NCI-H446 treated with DMSO at 0.1 percent for 48 hours (cell line): ENCODE measurements around the gene HES5.

ENCODE experiments used
- DNase-seq: peaks from one replicate; lab custom pipeline; 2025; lab: John Stamatoyannopoulos, UW

Gene HES5

DNA sequence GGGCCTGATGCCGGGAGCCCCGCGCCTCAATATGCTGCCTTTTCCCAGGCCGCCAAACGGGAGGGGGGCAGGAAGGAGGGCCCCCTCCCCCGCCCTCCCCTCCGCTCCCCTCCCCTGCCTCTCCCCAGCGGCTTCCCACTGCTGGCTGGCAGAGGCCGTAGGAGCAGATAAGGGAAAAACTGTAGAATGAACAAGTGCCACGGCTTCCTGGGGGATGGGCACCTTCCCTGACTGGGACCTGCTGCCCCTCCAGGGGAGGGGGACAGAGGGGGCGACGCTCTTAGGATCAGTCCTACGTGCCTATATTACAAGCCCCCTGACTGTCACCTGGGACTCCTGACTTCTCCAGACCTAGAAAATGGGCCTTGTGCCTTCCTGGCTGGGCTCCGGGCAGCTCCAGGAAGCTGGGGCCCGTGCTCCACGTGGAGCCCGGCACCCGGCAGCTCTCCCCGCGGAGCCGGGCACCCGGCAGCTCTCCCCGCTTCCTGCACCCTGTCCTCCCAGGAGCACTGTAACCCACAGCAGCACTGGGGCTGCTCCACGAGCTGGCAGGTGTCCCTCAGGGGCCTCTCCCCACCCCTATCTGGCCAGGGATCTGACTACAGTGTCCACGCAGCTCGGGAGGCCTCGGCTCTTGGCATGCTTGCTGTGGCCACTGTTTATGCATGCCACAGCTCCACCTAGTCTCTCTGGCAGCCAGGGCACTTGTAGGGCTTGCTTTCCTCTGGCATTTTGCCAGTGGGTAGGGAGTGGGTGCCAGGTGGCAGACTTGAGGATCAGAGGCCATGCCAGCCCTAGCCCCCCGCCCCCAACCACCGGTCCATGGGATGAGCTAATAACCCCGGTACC, 674 bp upstream of the HES5 start:
- peak; percentile 17 for DNase-seq

DNA sequence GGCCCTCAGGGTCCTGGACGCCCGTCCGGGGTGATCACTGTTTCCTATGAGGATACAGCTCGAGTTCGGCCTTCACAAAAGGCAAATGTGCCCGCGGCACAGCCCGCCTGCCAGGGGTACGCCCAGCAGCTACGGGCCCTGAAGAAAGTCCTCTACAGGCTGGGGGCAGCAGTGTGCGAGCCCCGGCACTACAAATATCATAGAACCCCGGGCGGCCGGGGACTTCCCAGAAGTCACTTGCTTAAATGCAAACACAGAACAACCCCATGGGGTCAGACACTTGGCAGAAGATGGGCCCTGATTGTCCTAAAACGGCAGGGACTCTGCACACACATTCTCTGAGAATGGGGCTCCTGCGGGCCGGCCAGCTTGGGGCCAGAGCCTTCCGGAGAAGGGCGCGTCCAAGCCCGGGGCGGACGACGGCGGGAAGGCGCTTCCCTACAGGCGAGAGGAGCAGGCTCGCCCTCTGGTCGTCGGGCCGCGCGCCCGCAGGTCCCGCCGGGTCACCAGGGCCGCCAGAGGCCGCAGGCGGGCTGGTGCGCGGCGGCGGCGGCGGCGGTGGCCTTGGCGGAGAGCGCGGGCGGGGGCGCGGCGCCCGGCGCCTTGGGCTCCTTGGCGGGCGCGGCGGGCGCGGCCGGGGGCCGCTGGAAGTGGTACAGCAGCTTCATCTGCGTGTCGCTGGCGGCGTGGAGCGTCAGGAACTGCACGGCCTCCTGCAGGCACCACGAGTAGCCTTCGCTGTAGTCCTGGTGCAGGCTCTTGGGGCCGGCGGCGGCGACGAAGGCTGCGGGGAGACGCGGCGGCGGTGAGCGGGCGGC, 888 bp downstream of the HES5 start:
- DNase-seq, result no peak

DNA sequence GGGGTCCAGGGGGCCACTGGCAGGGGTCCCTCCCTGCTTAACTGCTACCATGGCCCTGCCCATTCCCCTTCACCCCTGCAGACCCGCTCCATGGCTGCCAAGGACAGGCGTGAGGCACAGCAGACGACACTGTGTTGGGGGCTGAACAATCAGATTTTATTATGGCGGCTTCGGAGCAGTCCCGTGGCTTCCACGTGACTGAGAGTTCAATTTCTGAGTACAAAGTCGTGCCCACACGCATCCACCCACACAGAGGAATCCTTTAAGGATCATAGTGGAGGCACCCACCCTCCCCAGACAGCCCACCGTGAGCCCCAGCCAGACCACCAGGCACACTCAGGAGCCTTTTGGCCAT, 1.5 kb downstream of the HES5 start:
- DNase-seq, result no peak

DNA sequence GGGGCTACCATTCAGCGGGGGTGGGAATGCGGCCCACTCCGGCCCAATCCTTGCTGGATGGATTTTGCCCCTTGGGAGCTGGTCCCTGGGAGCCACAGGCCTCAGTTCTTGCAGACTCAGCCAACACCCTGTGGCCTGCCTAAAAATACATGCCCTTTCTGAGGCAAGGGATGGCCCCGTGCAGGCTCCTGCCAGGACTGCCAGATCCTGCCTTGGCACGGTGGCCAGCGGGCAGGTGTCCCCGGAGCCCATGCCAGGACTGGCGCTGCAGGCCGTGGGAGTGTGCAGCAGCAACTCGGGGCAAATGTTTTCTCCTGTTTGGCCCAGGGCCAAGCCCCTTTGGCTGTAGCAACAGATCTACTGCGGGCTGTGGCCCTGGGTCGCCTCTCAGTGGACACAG, 2.0 kb downstream of the HES5 start:
- DNase-seq, result peak; percentile 24

DNA sequence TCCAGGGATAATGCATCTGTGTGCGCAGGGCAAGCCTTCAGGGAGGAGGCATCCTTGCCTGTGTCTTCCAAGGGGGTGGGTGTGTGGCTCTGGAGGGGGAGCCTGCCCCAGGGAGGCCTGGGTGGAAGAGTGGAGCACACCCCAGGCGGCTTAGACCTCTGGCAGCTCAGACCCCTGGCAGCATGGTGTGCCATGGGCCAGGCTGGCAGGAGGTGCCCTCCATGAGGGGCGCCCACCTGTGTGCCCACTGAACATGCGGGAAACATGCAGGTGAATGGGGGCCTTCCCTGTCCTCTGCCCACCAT, 2.6 kb downstream of the HES5 start:
- DNase-seq, result no peak

DNA sequence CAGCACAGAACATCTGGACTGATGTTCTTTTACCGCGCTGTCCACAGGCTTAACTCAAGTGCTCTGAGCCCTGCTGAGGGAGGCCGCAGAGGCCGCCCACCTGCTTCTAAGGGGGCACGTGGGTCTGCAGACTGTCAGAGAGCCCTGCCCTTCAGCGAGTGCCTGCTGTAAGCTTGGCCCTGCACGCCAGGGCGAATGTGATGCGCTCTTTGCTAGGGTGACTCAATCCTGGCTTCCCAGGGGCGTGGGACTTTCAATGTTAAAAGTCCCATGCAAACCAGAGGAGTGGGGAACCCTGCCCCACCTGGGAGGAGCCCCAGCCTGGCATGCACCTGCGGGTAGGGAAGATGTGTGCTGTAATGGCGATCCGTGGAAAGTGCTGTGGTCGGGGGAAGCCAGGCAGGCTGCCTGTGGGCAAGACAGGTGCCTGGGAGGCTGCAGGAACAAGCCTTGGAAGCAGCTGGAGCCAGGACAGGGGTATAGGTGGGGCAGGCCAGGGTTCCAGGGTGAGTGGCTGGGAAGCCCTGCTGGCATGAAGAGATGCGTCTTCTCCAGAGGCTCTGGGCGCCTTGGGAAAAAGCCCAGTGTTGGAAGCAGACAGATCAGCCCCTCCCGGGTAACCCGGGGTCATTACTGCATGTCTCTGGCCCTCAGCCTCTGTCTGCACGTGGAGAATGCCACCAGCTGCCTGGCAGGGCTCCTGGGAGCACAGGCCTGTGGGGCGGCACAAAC, 3.1 kb downstream of the HES5 start:
- peak; percentile 14 for DNase-seq

DNA sequence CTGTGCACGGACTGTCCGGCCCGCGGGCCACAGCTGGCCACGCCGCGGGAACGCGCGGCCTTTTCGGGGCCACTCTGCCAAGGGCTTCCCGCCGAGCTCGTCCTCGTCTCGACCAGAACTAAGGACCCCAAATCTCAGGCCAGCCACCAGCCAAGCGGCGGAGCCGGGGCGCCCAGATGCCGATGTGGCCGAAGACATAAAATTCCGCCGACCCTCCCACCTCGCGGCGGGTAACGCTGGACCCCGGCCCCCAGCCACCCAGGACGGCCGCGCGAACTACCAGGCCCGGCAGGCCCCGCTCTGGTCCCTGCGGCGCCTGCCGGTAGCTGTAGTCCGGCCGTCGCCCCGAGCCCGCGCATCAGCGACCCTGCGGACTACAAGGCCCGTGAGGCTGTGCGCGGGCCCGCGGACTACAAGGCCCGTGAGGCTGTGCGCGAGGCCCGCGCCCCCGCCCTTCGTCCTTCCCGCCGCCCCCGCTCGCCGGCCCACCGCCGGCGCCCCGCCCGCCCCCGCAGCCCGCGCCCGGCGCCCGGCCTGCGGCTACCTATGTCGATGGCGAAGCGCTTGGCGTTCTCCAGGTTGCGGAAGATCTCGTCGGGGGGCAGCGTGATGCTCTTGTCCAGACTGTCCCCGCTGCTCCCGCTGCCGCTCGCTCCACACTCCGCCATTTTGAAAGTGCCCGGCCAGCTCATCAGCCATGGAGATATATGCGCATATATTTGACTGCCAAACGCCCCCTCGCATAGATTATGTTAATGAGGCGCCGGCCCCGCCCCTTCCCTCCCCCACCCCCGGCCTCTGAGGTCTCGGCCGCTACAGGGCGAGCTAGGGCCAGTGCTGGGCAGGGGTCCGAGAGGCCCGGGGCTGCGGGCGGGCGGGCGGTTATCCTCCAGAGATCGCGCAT, 3.9 kb downstream of the HES5 start, which contains the start of gene PANK4:
Gene PANK4, minus strand, starts transcription at position 677 of the 904 bp plus-strand sequence. Its CDS starts 9 bp downstream, at position 668.
- DNase-seq, result peak; percentile 92

DNA sequence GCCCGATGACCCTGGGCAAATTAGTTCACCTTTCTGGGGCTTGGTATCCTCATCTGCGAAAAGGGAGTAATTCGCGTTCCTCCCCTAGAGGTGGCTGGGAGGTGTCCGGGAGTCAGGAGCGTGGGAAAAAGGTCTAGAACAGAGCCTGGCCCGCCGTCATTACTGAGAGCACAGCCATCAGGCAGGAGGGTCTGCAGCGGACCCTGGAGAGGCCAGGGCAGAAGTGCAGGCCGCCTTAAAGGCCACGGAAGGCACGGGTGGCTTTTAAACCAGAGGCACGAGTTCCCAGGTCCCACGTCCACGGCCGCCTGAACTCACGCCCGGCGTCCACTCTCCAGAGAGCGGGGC, 4.5 kb downstream of the HES5 start:
- DNase-seq, result no peak

DNA sequence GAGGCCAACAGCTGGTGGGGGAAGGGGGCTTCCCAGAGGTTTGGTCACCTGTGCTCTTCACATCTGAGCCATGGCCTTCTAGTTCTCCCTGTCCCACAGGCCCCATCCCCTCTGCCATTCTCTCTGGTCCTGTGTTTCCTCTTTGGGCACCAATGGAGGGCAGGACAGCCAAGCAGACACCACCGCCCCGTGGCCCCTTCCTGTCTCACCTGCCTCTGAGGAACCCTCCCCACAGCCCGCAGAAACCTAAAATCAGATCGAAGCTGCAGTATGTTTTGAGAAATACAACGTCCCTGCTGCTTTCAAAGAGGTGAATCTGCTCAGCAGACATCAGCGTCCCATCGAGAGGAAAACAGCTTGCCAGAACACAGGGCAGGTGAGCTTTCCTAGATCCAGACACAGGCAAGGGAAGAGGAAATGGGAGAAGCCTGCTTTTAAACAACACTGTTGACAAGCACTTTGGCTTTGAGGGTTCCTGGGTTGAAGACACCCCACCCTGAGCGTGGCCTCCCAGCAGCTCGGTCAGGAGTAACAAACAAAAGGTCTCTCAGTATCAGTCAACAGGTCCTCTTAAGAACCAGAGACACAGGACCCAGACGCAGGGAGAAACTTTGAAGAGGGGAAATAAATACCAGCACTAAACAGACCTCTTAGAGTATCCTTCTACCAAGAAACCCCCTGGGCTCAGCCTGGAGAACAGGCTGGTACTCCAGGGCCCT, 6.0 kb downstream of the HES5 start:
- no peak for DNase-seq

DNA sequence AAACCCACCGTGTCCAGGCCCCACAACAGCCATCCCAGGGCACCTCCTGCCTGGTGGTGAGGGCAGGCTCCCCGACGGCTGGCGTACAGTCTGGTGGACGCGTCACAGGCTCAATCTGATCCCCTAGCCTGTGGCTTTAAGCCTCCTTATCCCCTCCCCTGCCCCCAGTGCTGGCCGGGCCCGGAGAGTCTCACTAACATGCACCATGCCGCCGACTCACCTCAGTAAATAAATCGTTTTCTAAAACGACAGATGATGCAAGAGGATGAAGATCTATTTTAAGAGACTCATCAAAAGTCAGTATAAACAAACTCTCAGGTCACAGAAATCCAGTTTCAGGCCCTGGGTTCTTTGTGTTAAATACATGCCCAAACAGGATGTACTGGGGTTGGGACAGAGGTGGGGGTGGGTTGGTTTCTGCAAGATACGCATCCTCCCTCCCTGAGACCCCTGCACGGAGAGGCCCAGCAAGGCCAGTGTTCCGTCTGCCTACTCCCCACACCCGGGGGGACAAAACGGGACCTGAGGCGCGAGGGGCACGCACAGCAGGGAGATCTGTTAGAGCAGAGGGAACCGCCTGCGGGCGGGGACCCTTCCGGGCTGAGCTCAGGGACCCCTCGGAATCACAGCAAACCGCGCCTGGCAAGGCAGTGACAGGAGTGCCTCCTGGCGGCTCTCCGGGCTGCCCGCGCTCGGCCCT, 6.7 kb downstream of the HES5 start:
- no peak for DNase-seq

DNA sequence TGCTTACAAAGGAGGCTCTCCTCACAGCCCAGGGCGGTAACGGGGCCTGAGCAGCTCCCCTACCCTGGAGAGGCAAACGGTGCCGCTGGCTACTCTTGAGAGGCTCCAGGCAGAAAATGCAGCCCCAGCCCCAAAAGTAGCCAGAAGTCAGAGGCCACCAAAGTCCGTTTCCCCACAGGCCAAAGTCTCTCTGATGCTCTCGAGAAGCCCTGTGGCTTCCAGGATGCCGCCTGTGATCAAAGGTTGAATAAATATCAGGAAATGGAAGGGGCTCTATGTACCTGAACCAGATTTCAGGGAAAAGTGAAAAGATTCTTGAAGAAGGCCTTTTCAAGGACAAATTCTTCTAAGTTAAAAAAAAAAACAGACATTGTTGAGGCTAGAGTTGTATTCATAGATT, 7.8 kb downstream of the HES5 start:
- no peak for DNase-seq

DNA sequence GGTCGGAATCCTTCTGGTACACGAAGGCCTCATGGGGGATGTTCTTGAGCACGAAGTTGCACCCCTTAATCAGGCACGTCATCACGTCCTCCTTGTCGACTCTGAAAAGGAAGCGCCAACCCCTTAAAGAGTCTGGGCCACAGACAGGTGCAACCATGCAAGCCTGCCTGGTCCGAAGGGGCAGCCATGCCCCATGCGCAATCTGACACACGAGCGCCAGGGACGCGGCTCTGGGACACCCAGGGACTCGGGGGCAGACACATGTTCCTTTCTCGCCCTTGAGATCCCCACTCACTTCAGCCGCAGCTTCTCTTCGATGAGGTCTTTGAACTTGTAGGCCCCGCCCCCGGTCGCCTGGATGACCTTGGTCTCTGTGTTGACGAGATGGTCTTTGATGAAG, 9.3 kb downstream of the HES5 start:
- DNase-seq, result no peak

DNA sequence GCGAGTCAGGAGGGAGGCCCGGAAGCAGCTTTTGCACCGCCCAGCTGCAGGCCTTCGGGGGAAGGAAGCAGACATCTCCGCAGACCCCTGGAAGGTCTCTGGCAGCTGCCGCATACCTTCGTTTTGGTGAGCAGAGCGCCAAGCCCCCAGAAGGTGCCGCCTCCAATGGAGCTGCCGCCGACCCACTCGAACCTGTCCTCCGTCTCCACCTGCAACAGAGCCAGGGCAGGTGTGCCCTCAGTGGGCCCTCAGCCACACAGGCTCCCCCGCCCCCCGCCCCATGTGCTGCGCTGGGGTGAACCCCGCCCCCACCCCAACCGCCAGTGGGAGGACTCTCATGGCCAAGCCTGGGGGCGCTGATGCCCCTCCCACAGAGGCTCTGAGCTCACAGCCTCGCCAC, 9.9 kb downstream of the HES5 start:
- no peak for DNase-seq

DNA sequence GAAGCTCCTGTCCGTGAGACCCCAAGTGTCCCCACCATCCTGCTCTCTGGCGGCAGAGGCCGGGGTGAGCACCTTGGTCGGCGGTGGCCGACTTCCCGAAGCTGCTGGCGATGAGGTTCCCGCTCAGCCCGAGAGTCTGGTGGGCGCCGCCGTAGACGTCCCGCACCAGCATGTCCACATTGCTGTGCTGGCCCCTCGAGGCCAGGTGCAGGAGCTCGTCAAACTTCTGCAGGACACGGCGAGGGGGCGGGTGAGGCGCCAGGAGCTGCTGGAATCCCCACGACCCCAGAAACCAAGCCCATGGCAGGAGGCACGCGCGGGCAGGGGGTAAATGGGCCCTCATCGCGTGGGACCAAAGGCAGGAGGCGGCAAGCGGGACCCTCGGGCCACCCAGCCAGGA, 10.3 kb downstream of the HES5 start:
- no peak for DNase-seq

DNA sequence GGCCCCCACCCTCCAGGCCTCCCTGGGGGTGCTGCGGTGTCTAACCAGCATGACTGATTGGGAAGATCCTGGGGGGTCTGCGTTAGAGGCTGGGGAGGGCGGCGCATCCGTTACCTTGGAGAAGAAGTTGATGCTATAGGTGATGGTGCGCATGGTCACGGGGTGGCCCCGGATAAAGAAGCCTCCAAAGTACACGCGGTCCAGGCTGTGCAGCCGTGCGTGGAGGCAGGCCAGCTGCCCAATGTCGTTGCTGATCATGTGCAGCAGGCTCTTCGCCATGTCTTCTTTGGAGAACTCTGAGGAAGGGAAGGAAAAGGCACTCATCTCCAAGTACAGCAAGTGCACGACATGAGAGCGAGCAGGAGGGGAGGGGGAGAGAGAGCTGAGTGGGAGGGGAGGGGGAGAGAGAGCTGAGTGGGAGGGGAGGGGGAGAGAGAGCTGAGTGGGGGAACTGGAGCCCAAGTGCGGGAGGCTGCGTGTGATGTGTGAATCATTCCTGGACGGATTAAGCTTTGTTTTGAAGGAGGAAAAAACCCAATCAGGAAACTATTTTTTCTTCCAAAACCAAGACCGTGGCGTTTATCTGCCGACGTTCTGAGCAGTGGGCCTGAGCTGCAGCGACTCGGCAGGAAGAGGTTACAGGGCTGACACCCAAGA, 10.9 kb downstream of the HES5 start:
- DNase-seq, result no peak

DNA sequence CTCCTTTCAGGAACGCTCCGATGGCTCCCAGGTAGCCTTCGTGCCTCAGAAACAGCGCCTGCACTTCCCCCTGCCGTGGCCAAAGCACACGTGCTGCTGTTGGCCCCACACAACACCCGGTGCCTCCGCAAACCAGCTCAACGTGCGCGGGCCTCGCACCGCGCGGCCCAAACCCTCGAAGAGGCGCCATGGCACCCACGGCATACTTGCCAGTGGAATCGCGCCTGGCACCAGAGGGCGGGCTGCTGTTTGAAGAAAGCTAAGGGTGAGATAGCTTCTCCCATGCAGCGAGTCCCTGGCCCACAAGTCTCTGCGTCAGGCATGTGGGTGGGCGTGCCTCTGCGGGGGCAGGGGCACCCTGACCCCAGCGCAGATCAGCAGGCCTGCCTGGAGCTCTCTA, 11.5 kb downstream of the HES5 start:
- DNase-seq, result no peak

DNA sequence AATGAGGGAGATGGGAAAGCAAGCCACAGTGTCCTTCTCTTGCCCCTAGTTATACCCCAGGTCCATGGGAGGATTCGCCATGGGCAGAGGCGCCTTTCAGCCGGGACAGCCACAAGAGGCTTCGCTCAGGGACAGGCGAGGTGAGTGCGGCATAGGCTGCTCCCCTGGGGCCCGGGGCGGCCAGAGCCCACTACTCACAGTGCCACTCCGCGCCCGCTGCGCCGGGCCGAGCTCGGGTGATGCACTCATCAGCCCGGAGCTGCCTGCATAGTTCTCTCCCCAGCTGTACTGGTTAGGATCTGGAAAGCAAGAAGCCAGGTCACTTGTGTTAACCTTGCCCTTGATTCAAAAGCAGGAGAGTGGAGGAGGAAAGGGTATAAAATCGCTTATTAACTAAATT, 12.1 kb downstream of the HES5 start:
- no peak for DNase-seq

DNA sequence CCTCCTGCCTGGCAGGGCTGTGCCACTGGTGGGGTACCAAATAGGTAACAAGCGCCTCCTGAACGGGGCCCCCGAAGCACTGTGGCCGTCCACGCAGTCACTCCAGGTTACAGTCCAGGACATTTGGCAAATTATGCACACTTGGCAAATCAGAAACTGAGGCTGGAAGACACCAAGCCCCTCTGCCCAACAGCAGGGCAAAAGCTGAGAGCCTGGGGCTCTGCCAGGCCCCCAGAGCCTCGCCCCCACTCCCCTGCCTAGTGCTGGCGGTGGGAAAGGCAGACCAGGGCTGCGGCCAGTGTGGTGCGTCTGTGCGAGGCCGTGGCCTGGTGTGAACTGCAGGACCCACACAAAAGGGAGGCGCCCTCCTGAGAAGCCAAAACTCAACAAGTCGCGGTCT, 13.1 kb downstream of the HES5 start:
- no peak for DNase-seq

DNA sequence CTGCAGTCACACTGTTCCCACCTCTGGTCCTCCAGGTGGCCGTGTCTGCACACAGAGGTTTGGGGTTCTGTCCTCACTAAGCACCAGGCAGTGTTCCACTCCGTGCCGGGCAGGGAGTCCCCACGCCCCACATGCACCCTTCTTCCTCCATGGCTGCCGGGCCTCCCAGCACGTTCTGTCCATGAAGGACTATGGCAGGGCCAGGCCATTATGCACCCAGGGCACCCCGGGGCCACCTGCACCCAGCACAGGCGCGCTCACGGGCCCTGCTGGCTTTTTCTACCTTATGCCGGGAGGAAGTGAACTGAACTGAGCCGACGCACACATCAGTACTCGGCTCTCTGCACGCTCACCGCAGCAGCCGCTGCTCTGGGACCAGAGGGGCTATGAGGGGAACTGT, 13.9 kb downstream of the HES5 start:
- no peak for DNase-seq

DNA sequence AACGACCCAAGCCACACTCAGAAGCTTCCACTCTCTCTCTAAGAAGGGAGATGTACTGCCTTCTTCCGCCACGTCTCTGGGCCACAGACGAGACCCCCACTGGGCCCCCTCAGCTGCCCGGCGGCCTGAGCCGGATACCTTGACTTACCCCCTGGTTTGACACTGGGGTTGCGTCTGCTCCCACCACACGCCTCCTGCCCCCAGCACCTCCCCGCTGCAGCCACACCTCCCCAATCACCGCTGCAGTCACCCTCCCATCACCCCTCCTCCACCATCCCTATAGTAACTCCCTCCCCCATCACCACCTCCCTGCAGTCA, 14.3 kb downstream of the HES5 start:
- DNase-seq, result no peak
